ENCODE measurements around the gene BRPF1.

DNA sequence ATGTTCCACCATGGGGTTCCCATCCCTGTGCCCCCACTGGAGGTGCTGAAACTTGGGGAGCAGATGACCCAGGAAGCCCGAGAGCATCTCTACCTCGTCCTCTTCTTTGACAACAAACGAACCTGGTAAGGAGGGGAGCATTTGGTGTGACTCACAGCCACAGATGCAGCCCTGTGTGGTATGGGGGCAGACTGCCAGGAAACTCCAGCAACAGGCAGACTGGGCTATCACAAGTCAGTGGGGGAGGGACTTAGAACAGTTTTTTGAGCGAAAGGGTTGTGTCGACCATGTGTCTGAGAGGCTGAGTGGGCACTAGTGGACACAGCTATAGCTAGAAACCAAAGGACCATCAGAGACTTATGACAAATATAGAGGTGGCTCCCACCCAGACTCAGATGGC is 14.8 kb downstream of the BRPF1 start:
- TF ChIP-seq POLR2AphosphoS5 (IDR thresholded peaks at IDR 0.05): no peak
- TF ChIP-seq, protein P1, sequence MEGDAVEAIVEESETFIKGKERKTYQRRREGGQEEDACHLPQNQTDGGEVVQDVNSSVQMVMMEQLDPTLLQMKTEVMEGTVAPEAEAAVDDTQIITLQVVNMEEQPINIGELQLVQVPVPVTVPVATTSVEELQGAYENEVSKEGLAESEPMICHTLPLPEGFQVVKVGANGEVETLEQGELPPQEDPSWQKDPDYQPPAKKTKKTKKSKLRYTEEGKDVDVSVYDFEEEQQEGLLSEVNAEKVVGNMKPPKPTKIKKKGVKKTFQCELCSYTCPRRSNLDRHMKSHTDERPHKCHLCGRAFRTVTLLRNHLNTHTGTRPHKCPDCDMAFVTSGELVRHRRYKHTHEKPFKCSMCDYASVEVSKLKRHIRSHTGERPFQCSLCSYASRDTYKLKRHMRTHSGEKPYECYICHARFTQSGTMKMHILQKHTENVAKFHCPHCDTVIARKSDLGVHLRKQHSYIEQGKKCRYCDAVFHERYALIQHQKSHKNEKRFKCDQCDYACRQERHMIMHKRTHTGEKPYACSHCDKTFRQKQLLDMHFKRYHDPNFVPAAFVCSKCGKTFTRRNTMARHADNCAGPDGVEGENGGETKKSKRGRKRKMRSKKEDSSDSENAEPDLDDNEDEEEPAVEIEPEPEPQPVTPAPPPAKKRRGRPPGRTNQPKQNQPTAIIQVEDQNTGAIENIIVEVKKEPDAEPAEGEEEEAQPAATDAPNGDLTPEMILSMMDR (IDR thresholded peaks at IDR 0.05 in 8 of 11, conservative IDR thresholded peaks at IDR 0.05 in 3 of 11): no peak
- no peak for TF ChIP-seq POLR2A (IDR thresholded peaks at IDR 0.05)

Measured in spleen (tissue), 7 donors.